Measurements from ENCODE around the gene CROCC.
"Not testable (repeated sequence)": the region's sequence is repeated elsewhere in the genome, so short reads cannot be mapped to it uniquely, and the experiment has no call there.

The CROCC gene

GRCh38 chr1:16931206-16931934 lies 9.6 kb downstream of the CROCC start:
- DNase-seq = not testable (repeated sequence)

- DNase-seq = peak in 1 of 51 donors; percentile 11
These were observed 12.2 kb downstream of the CROCC start for GRCh38 chr1:16933945-16934344.

- not testable (repeated sequence) for DNase-seq
These were observed 14.8 kb downstream of the CROCC start for GRCh38 chr1:16936580-16936979.

GRCh38 chr1:16938351-16939321 lies 16.9 kb downstream of the CROCC start:
- DNase-seq = no peak

- DNase-seq = not testable (repeated sequence)
These were observed 17.9 kb downstream of the CROCC start for GRCh38 chr1:16939386-16940180.

- no peak for DNase-seq
These were observed 22.3 kb downstream of the CROCC start for GRCh38 chr1:16944038-16944437.

GRCh38 chr1:16945512-16945911 lies 23.8 kb downstream of the CROCC start:
- not testable (repeated sequence) for DNase-seq

GRCh38 chr1:16946185-16946584 lies 24.5 kb downstream of the CROCC start:
- not testable (repeated sequence) for DNase-seq

GRCh38 chr1:16946646-16947045 lies 24.9 kb downstream of the CROCC start:
- DNase-seq = no peak

GRCh38 chr1:16948282-16948891 lies 26.7 kb downstream of the CROCC start:
- DNase-seq = peak in 1 of 51 donors; percentile 15

GRCh38 chr1:16949026-16949425 lies 27.3 kb downstream of the CROCC start:
- DNase-seq = not testable (repeated sequence)

GRCh38 chr1:16952376-16952775 lies 30.6 kb downstream of the CROCC start:
- DNase-seq = not testable (repeated sequence)

GRCh38 chr1:16954579-16954978 lies 32.8 kb downstream of the CROCC start:
- DNase-seq = no peak

- DNase-seq = no peak
These were observed 33.5 kb downstream of the CROCC start for GRCh38 chr1:16955186-16955585.

GRCh38 chr1:16956775-16957174 lies 35.0 kb downstream of the CROCC start:
- DNase-seq = no peak

- no peak for DNase-seq
These were observed 36.0 kb downstream of the CROCC start for GRCh38 chr1:16957731-16958130.

GRCh38 chr1:16958475-16958874 lies 36.7 kb downstream of the CROCC start:
- DNase-seq = no peak

GRCh38 chr1:16960560-16961296 lies 39.0 kb downstream of the CROCC start:
- peak in 40 of 51 donors; percentile 8 to 69 (median 42) for DNase-seq

GRCh38 chr1:16961297-16962133 lies 39.8 kb downstream of the CROCC start:
- DNase-seq = no peak
